PC-3 (cell line): ENCODE measurements around the gene INTS4. TPM values are rescaled to one million over a fixed set of nuclear protein-coding genes. Genes with fewer than 3 reads are reported as not detected.

ENCODE experiments used
- ATAC-seq: fragments of 200-7000 bp; cut with Tn5 transposase; 2 replicates; pipeline ENCODE4 v1.9.1; 2020; ENCODE audit warnings: mild to moderate bottlenecking, moderate library complexity
- BruUV-seq: library from RNA; stranded (reverse); fragments of 400-500 nt; replicated peaks from 2 replicates; lab custom pipeline; 2021; lab: Mats Ljungman, UMichigan
- CTCF ChIA-PET: fragments of 300-600 bp; sonication (Branson Sonifier 250); formaldehyde crosslinking; loops from one replicate; lab custom pipeline; 2022; ENCODE audit warnings: antibody characterized with exemption; lab: Charles Lee
- POLR2A ChIA-PET: fragments of 300-600 bp; sonication (Branson Sonifier 250); formaldehyde crosslinking; loops from one replicate; lab custom pipeline; 2022; ENCODE audit warnings: antibody characterized with exemption; ENCODE audit not compliant: unreplicated experiment; lab: Charles Lee
- DNase-seq: peaks from one replicate; pipeline ENCODE4 v3.0.0-alpha.2; 2015
- H2AFZ ChIP-seq: fragments of 300-600 bp; sonication (generic); 2 replicates; pipeline ENCODE4 v1.6.0; 2016; ENCODE audit warnings: antibody characterized with exemption, low read length
- H3F3A ChIP-seq: fragments of 300-600 bp; sonication (generic); one replicate; pipeline ENCODE4 v1.6.0; 2017; ENCODE audit warnings: antibody characterized with exemption, low read length, control low read depth, mild to moderate bottlenecking; ENCODE audit not compliant: unreplicated experiment
- H3K27ac ChIP-seq: fragments of 300-600 bp; sonication (generic); 2 replicates; pipeline ENCODE4 v1.5.1; 2016; ENCODE audit warnings: mild to moderate bottlenecking, low read length
- H3K27me3 ChIP-seq: fragments of 300-600 bp; sonication (generic); 2 replicates; pipeline ENCODE4 v1.6.1; 2016; ENCODE audit warnings: low read length, mixed read lengths
- H3K36me3 ChIP-seq: fragments of 300-600 bp; sonication (generic); 2 replicates; pipeline ENCODE4 v1.6.1; 2016; ENCODE audit warnings: low read depth, mixed run types, low read length, mixed read lengths
- H3K4me1 ChIP-seq: fragments of 300-600 bp; sonication (generic); 2 replicates; pipeline ENCODE4 v1.5.1; 2016; ENCODE audit warnings: low read length; ENCODE audit not compliant: insufficient read depth
- H3K4me2 ChIP-seq: fragments of 300-600 bp; sonication (generic); 2 replicates; pipeline ENCODE4 v1.6.0; 2016; ENCODE audit warnings: low read length
- H3K4me3 ChIP-seq: fragments of 300-600 bp; sonication (generic); 2 replicates; pipeline ENCODE4 v1.5.1; 2016; ENCODE audit warnings: mild to moderate bottlenecking, low read length, mixed read lengths
- H3K79me2 ChIP-seq: fragments of 300-600 bp; sonication (generic); 2 replicates; pipeline ENCODE4 v1.6.1; 2017; ENCODE audit warnings: low read length, mixed read lengths
- H3K9ac ChIP-seq: fragments of 300-600 bp; sonication (generic); 2 replicates; pipeline ENCODE4 v1.6.0; 2016; ENCODE audit warnings: mild to moderate bottlenecking, low read length
- H3K9me2 ChIP-seq: fragments of 300-600 bp; sonication (generic); replicated peaks from 2 replicates; pipeline ENCODE4 v1.6.1; 2016; ENCODE audit warnings: mixed run types, low read length, mixed read lengths
- H3K9me3 ChIP-seq: fragments of 300-600 bp; sonication (generic); 2 replicates; pipeline ENCODE4 v1.6.1; 2016; ENCODE audit warnings: low read length, mixed read lengths
- H4K20me1 ChIP-seq: fragments of 300-600 bp; sonication (generic); 2 replicates; pipeline ENCODE4 v1.6.1; 2016; ENCODE audit warnings: low read length, mixed read lengths
- CTCF ChIP-seq: fragments of 300-600 bp; sonication (generic); conservative IDR thresholded peaks from 2 replicates; pipeline ENCODE4 v1.5.1; 2017; ENCODE audit warnings: antibody characterized with exemption, low read depth, mild to moderate bottlenecking, low read length
- EZH2 ChIP-seq: fragments of 300-600 bp; sonication (generic); IDR thresholded peaks from one replicate; pipeline ENCODE4 v1.6.1; 2017; ENCODE audit warnings: antibody characterized with exemption, mild to moderate bottlenecking, low read length; ENCODE audit not compliant: unreplicated experiment
- EZH2phosphoT487 ChIP-seq: fragments of 300-600 bp; sonication (generic); IDR thresholded peaks from 2 replicates; pipeline ENCODE4 v1.6.1; 2018; ENCODE audit warnings: mild to moderate bottlenecking, antibody characterized with exemption, low read length, borderline replicate concordance
- intact Hi-C: fragments of 100-400 bp; cut with micrococcal nuclease; formaldehyde crosslinking; loops from 2 replicates; pipeline ENCODE4 v1.9.0; 2023
- total RNA-seq: library from RNA; depleted of rRNA; stranded (reverse); fragments of >200 nt; gene quantifications from 2 replicates; pipeline ENCODE4 v1.2.3, GENCODE V29; 2014

The INTS4 gene
- total RNA-seq, 1 experiment from 2014 or later: 50.8 TPM

GRCh38 chr11:77876045-77876444 is 118.4 kb downstream of the INTS4 start:
- POLR2A ChIA-PET: no interaction called here

GRCh38 chr11:77874206-77874605 is 120.3 kb downstream of the INTS4 start:
- Histone ChIP-seq H4K20me1 (no peaks in the 10 kb centered on the region), H3F3A (no peaks in the 10 kb centered on the region), H3K4me1 (no peaks in the 10 kb centered on the region), H3K9ac (no peak overlapping the region), H3K27ac (no peak overlapping the region), H3K4me2 (no peak overlapping the region), H3K27me3 (no peaks in the 10 kb centered on the region), H3K79me2 (no peaks in the 10 kb centered on the region), H3K9me3 (no peaks in the 10 kb centered on the region), H2AFZ (no peak overlapping the region), H3K4me3 (no peak overlapping the region), H3K36me3 (peaks cover 26% of the 10 kb centered on the region), H3K9me2 (no peaks in the 10 kb centered on the region)
- CTCF ChIA-PET: no interaction called here
- TF ChIP-seq EZH2phosphoT487: no peak
- no peak for TF ChIP-seq CTCF
- TF ChIP-seq EZH2: no peak
- no TSS peak for BruUV-seq
- POLR2A ChIA-PET: no interaction called here
- DNase-seq (no peak), ATAC-seq (no peak)
- intact Hi-C loops: no loop called here

More at GRCh38 chr11:77876045-77876444, 118.4 kb downstream of the INTS4 start:
- peaks cover 33% of the 10 kb centered on the region for H3K36me3 ChIP-seq
- no peaks in the 10 kb centered on the region for H3K79me2 ChIP-seq
- ATAC-seq: no peak
- TF ChIP-seq EZH2phosphoT487: no peak
- TF ChIP-seq CTCF: no peak
- TF ChIP-seq EZH2: no peak
- no peak overlapping the region for H3K4me3 ChIP-seq
- H3K27me3 ChIP-seq: no peaks in the 10 kb centered on the region
- no peaks in the 10 kb centered on the region for H3K9me2 ChIP-seq
- no peak overlapping the region for H3K27ac ChIP-seq
- H3K4me2 ChIP-seq: no peak overlapping the region
- BruUV-seq: no TSS peak
- no peaks in the 10 kb centered on the region for H4K20me1 ChIP-seq
- CTCF ChIA-PET: no interaction called here
- H3K4me1 ChIP-seq: no peaks in the 10 kb centered on the region
- intact Hi-C loops: no loop called here
- no peak overlapping the region for H3K9ac ChIP-seq
- H2AFZ ChIP-seq: no peak overlapping the region
- no peaks in the 10 kb centered on the region for H3K9me3 ChIP-seq
- DNase-seq: no peak
- H3F3A ChIP-seq: no peaks in the 10 kb centered on the region

GRCh38 chr11:77873345-77873744 is 121.1 kb downstream of the INTS4 start:
- H2AFZ ChIP-seq: no peak overlapping the region
- no peak overlapping the region for H3K9ac ChIP-seq
- no peak overlapping the region for H3K27ac ChIP-seq
- ChIA-PET POLR2A (no interaction called here), CTCF (no interaction called here)
- no peaks in the 10 kb centered on the region for H3K4me1 ChIP-seq
- no peaks in the 10 kb centered on the region for H3F3A ChIP-seq
- H3K79me2 ChIP-seq: no peaks in the 10 kb centered on the region
- H3K4me2 ChIP-seq: no peak overlapping the region
- peaks cover 21% of the 10 kb centered on the region for H3K36me3 ChIP-seq
- ATAC-seq (no peak), DNase-seq (no peak)
- no peaks in the 10 kb centered on the region for H4K20me1 ChIP-seq
- BruUV-seq: TSS peak; percentile 13
- no peak overlapping the region for H3K4me3 ChIP-seq
- no peaks in the 10 kb centered on the region for H3K27me3 ChIP-seq
- H3K9me3 ChIP-seq: no peaks in the 10 kb centered on the region
- H3K9me2 ChIP-seq: no peaks in the 10 kb centered on the region
- intact Hi-C loops: no loop called here
- TF ChIP-seq EZH2phosphoT487: no peak
- TF ChIP-seq CTCF: no peak
- TF ChIP-seq EZH2: no peak
